ENCODE results near the gene TMEM214. TPM values are rescaled to one million over a fixed set of nuclear protein-coding genes. Genes with fewer than 3 reads are reported as not detected.
A peak's percentile ranks its signal among the peaks of the same experiment; 100 is the strongest.

Gene TMEM214
- total and polyA plus RNA-seq, 5 experiments from 2014 or later, result 19.4 to 60.9 (median 25.8) TPM

- peaks cover 17 to 44% (median 32%) of the 10 kb centered on the region in 4 donors for H3K4me1 Mint-ChIP-seq
- no peaks in the 10 kb centered on the region for H3K36me3 Mint-ChIP-seq
- POLR2A ChIA-PET, result interaction anchor here (1.4 to 12.2 kb wide), 3 partner anchors 14 to 128 kb away, joined by 3 to 197 read pairs (median 129); partner anchors contain the start of genes AGBL5, ATRAID, OST4 and SLC5A6
- H3K27ac Mint-ChIP-seq, result peak overlapping the region in 5 of 10 donors; percentile 49 to 85 (median 56)
- H3K27me3 Mint-ChIP-seq, result no peaks in the 10 kb centered on the region
- no peak for ATAC-seq
- no peaks in the 10 kb centered on the region for H3K9me3 Mint-ChIP-seq
- H3K4me3 Mint-ChIP-seq, result peak overlapping the region; percentile 30 to 89 (median 73)
- peak in 1 of 10 donors; percentile 27 for DNase-seq
Measured at GRCh38 chr2:27084297-27085061, 51.7 kb downstream of the TMEM214 start.

GRCh38 chr2:27085062-27085672 is 52.4 kb downstream of the TMEM214 start:
- ATAC-seq, result no peak
- H3K27me3 Mint-ChIP-seq, result no peaks in the 10 kb centered on the region
- H3K4me3 Mint-ChIP-seq, result peak overlapping the region; percentile 55 to 89 (median 78)
- no peak for DNase-seq
- no peaks in the 10 kb centered on the region for H3K9me3 Mint-ChIP-seq
- peak overlapping the region; percentile 58 to 87 (median 71) for H3K27ac Mint-ChIP-seq
- H3K4me1 Mint-ChIP-seq, result peaks cover 17 to 40% (median 32%) of the 10 kb centered on the region in 4 donors
- no peaks in the 10 kb centered on the region for H3K36me3 Mint-ChIP-seq
- POLR2A ChIA-PET, result interaction anchor here (0.6 to 12.2 kb wide), 6 partner anchors 8 to 271 kb away, joined by 3 to 197 read pairs (median 5); partner anchors contain the start of genes AGBL5, GTF3C2 and OST4

- peak in 4 of 10 donors; percentile 10 to 66 (median 28) for DNase-seq
- Mint-ChIP-seq H3K9me3 (no peaks in the 10 kb centered on the region), H3K36me3 (no peaks in the 10 kb centered on the region), H3K4me1 (peaks cover 16 to 35% (median 29%) of the 10 kb centered on the region in 4 donors), H3K4me3 (peak overlapping the region; percentile 55 to 89 (median 78)), H3K27me3 (no peaks in the 10 kb centered on the region), H3K27ac (peak overlapping the region; percentile 58 to 87 (median 71))
- POLR2A ChIA-PET, result interaction anchor here (0.6 to 12.2 kb wide), 7 partner anchors 9 to 271 kb away, joined by 3 to 197 read pairs (median 4); partner anchors contain the start of genes AGBL5, GTF3C2 and OST4
- no peak for ATAC-seq
Measured at GRCh38 chr2:27085673-27086089, 52.9 kb downstream of the TMEM214 start.

GRCh38 chr2:27086090-27086723 is 53.4 kb downstream of the TMEM214 start:
- H3K4me3 Mint-ChIP-seq, result peak overlapping the region; percentile 79 to 89 (median 85)
- ATAC-seq (peak; percentile 90 to 91), DNase-seq (peak; percentile 95 to 99 (median 99))
- no peaks in the 10 kb centered on the region for H3K27me3 Mint-ChIP-seq
- POLR2A ChIA-PET, result interaction anchor here (0.7 to 12.2 kb wide), 11 partner anchors 9 to 285 kb away, joined by 3 to 197 read pairs (median 4); partner anchors contain the start of genes ABHD1, AGBL5, ATRAID and OST4
- H3K4me1 Mint-ChIP-seq, result peaks cover 12 to 30% (median 24%) of the 10 kb centered on the region in 4 donors
- H3K36me3 Mint-ChIP-seq, result no peaks in the 10 kb centered on the region
- peak overlapping the region in 8 of 10 donors; percentile 70 to 93 (median 86) for H3K27ac Mint-ChIP-seq
- no peaks in the 10 kb centered on the region for H3K9me3 Mint-ChIP-seq

GRCh38 chr2:27086724-27087593 is 54.2 kb downstream of the TMEM214 start, which contains the start of gene KHK:
Gene KHK (plus strand): TSS chr2:27086772. CDS start chr2:27087260, 488 bp downstream.
- Mint-ChIP-seq H3K36me3 (peaks cover 0 to 1% (median 0%) of the 10 kb centered on the region in 3 donors), H3K4me3 (peak within 1 kb of the TSS; percentile 79 to 89 (median 85)), H3K27ac (peak within 1 kb of the TSS; percentile 63 to 93 (median 86)), H3K4me1 (peaks cover 7 to 24% (median 18%) of the 10 kb centered on the region in 4 donors), H3K9me3 (no peaks in the 10 kb centered on the region), H3K27me3 (no peaks in the 10 kb centered on the region)
- POLR2A ChIA-PET, result interaction anchor here (0.7 to 12.2 kb wide), 10 partner anchors 9 to 284 kb away, joined by 3 to 197 read pairs (median 5); partner anchors contain the start of genes ABHD1, AGBL5, ATRAID and OST4
- ATAC-seq (no peak), DNase-seq (peak in 2 of 10 donors; percentile 11 to 61)

GRCh38 chr2:27087823-27088410 is 55.2 kb downstream of the TMEM214 start:
- H3K27me3 Mint-ChIP-seq, result no peaks in the 10 kb centered on the region
- POLR2A ChIA-PET, result interaction anchor here (1.0 to 12.2 kb wide), 5 partner anchors 8 to 192 kb away, joined by 3 to 197 read pairs (median 6); partner anchors contain the start of genes AGBL5, OST4 and PREB
- peaks cover 7 to 24% (median 18%) of the 10 kb centered on the region in 4 donors for H3K4me1 Mint-ChIP-seq
- ATAC-seq (no peak), DNase-seq (no peak)
- peak overlapping the region in 2 of 10 donors; percentile 46 to 66 for H3K27ac Mint-ChIP-seq
- H3K36me3 Mint-ChIP-seq, result peaks cover 0 to 1% (median 0%) of the 10 kb centered on the region in 3 donors
- no peaks in the 10 kb centered on the region for H3K9me3 Mint-ChIP-seq
- H3K4me3 Mint-ChIP-seq, result peak overlapping the region in 9 of 10 donors; percentile 74 to 89 (median 84)

GRCh38 chr2:27088634-27089033 is 55.9 kb downstream of the TMEM214 start:
- DNase-seq (peak in 1 of 10 donors; percentile 52), ATAC-seq (no peak)
- peak overlapping the region in 2 of 10 donors; percentile 50 to 79 for H3K27ac Mint-ChIP-seq
- H3K4me3 Mint-ChIP-seq, result peak overlapping the region in 4 of 10 donors; percentile 20 to 74 (median 24)
- H3K9me3 Mint-ChIP-seq, result no peaks in the 10 kb centered on the region
- H3K27me3 Mint-ChIP-seq, result no peaks in the 10 kb centered on the region
- H3K4me1 Mint-ChIP-seq, result peaks cover 7 to 24% (median 18%) of the 10 kb centered on the region in 4 donors
- peaks cover 0 to 1% (median 0%) of the 10 kb centered on the region in 3 donors for H3K36me3 Mint-ChIP-seq
- POLR2A ChIA-PET, result interaction anchor here (1.0 to 12.2 kb wide), 3 partner anchors 18 to 191 kb away, joined by 3 to 197 read pairs (median 7); partner anchors contain the start of genes AGBL5 and OST4

GRCh38 chr2:27089111-27089954 is 56.6 kb downstream of the TMEM214 start:
- Mint-ChIP-seq H3K27ac (no peak overlapping the region), H3K36me3 (peaks cover 0 to 1% (median 0%) of the 10 kb centered on the region in 3 donors)

More at GRCh38 chr2:27089111-27089954, 56.6 kb downstream of the TMEM214 start:
- DNase-seq (peak in 1 of 10 donors; percentile 27), ATAC-seq (no peak)
- POLR2A ChIA-PET, result interaction anchor here (2.4 to 12.2 kb wide), 3 partner anchors 8 to 38 kb away, joined by 6 to 197 read pairs (median 7); partner anchors contain the start of genes AGBL5 and OST4
- Mint-ChIP-seq H3K9me3 (no peaks in the 10 kb centered on the region), H3K27me3 (no peaks in the 10 kb centered on the region), H3K4me3 (no peak overlapping the region), H3K4me1 (peaks cover 5 to 24% (median 18%) of the 10 kb centered on the region in 4 donors)

Data from naive thymus-derived CD8-positive, alpha-beta T cell (primary cell).